Mammary epithelial cell (primary cell): ENCODE data around the gene PLEKHO2.

Experiments
- EZH2 ChIP-seq: IDR thresholded peaks from 2 replicates; pipeline ENCODE4 v1.6.1; 2012; ENCODE audit warnings: low read length, inconsistent platforms, borderline replicate concordance
- TF ChIP-seq, protein P1 (sequence below), 2 donors: IDR thresholded peaks in 1 of 2; conservative IDR thresholded peaks in 1 of 2; 2 replicates each; pipeline ENCODE4 v1.5.1; 2011 to 2012; ENCODE audit warnings: inconsistent platforms in 2 of 2, low read length in 2 of 2, mild to moderate bottlenecking in 2 of 2, control low read depth in 1 of 2, low read depth in 1 of 2; ENCODE audit not compliant: insufficient read depth in 1 of 2; ENCODE audit errors: extremely low read depth in 1 of 2

DNA sequence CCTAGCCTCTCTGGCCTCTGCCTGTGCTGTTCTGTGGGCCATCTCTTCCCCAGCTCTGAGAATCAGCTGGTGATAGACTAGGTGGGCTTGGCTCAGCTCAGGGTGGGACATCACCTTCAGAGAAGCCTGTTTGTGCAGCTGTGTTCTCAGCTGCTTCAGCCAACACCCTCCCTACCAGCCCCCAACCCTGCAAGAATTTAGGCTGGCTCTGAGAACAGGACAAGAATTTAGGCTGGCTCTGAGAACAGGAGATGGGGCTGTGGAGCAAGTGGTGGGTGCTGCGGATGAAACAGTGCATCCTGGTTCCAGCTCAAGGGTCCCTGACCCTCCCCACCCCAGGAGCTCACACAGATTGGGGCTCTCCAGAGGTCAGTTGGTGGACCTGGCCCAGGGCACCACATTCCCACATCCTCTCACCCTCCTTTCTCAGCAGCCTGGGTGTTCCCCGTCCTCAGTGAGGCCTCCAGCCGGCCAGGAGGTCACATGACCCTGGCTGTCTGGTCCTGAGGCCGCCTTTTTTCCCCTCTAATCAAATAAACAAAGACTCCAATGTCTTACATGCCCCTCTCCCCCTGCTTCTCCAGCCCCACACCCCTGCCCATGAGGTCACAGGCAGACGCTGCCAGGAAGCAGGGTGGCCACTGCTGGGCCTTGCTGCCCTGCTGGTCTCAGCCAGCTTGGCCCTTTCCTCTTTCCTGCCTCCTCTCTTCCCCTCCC is 14.9 kb downstream of the PLEKHO2 start:
- TF ChIP-seq, protein P1, sequence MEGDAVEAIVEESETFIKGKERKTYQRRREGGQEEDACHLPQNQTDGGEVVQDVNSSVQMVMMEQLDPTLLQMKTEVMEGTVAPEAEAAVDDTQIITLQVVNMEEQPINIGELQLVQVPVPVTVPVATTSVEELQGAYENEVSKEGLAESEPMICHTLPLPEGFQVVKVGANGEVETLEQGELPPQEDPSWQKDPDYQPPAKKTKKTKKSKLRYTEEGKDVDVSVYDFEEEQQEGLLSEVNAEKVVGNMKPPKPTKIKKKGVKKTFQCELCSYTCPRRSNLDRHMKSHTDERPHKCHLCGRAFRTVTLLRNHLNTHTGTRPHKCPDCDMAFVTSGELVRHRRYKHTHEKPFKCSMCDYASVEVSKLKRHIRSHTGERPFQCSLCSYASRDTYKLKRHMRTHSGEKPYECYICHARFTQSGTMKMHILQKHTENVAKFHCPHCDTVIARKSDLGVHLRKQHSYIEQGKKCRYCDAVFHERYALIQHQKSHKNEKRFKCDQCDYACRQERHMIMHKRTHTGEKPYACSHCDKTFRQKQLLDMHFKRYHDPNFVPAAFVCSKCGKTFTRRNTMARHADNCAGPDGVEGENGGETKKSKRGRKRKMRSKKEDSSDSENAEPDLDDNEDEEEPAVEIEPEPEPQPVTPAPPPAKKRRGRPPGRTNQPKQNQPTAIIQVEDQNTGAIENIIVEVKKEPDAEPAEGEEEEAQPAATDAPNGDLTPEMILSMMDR (conservative IDR thresholded peaks at IDR 0.05 in 1 of 2, IDR thresholded peaks at IDR 0.05 in 1 of 2; ENCODE audit: extremely low read depth in 1 of 2, insufficient read depth in 1 of 2, low read depth in 1 of 2, low read length in 2 of 2): no peak
- no peak for TF ChIP-seq EZH2
